ENCODE measurements around the gene KIFC1.

KIFC1 gene

DNA sequence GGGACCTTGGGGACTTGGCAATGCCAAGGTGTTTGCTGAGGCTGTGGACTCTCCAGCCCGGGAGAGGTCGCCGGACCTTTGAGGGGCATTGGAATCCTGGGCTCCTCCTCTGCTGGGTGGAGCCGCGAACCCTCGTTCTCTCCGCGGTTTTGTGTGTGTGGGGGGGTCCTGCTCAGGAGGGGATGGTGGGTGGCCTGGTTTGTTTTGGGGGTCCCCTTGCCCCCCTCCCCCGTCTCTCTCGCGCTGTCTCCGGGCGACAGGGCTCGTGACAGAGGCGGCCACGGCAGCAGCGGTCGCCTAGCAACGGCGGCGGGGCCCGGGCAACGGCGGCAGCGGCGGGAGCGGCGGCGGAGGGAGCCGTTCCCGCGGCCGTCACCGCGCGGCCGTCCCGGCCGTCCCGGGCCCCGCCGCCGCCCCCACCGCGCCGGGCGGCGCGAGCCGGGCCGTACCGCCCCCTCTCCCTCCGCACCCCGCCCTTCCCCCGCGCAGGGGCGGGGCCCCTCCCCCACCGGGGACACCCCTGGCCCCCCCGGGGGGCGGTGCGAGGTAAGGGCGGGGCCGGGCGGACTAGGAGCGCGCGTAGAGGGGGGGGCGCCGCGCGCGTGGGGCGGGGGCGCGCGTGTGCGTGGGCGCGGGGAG lies 36.1 kb downstream of the KIFC1 start:
- DNase-seq: no peak

DNA sequence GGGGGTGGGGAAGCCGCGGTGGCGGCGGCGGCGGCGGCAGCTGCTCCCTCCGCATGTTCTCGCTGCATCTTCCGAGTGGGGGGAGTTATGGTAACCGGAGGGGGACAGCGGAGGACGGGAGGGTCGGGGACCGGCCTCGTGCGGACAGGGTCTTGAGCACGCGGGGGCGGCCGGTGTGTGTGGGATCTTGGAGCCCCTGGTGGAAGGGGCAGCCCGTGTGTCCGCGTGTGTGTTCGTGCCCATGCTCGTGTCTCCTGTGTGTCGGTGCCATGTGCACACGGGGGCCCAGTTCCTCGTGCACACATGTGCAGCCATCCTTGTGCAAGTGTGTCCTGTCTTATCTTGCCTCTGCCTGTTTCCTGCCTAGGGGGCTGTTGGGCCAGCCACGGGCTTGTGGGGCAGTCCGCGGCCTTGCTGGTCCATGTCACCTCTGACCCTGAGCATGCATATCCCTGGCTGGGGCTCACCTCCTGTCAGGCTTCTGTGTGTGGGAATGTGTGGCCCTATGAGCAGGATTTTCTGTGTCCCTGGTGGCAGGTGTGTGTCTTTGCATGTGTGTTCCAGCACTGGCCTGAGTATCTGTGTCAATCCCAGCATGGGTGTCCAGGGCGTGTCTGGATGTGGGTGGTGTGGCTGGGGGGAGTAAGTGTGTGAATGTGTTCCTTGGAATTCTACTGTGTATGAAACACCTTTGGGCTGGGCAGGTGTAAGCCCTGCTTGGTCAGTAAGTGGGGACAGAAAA lies 36.8 kb downstream of the KIFC1 start:
- no peak for DNase-seq

DNA sequence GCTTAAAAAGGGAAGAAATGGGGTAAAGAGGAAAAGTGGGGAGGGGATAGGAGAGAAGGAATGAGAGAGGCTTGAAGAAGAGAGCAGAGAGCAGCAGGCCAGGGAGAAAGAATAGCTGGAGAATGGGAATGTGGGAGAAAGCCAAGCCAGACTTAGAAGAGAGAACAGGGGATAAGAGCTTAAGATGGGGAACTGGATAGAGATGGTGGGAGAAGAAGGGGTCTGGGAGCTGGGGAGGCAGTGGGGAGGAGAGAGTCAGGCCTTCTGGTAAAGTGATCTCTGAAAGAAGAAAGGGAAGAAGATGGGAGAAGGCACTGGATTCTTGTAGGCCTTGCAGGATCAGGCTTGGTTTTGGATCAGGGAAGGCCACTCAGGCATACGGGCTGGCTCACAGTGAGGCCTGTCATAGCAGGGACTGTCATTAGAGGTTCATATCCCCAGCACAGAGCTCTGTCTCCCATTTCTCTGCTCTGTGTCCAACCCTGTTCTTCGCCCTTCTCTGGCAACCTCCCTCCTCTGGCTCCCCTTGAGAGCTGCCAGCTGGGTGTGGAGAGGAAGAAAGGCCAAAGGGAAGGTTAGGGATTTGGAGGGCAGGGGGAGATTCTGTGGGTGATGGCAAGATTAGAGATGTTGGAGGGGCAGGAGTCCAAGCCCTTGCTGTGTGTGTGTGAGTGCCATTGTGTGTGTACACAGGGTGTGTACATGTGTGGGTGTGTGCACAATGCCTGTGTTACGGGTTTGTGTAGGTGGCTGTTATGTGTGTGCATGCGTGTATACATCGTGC lies 37.5 kb downstream of the KIFC1 start:
- DNase-seq: no peak

DNA sequence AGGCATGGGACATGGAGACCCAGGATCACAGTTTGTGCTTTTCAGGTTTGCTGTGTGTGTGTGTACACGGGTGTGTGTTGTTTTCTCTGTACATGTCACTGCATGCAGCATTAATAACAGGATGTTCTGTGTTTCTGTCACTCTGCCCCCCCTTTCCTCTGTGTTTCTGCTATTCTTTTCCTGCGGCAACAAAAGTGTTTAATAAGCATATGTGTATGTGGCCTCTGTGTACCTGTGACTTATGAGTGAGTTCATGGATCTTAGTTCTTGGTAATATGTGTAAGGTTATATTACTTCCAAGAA lies 38.1 kb downstream of the KIFC1 start:
- DNase-seq: no peak

DNA sequence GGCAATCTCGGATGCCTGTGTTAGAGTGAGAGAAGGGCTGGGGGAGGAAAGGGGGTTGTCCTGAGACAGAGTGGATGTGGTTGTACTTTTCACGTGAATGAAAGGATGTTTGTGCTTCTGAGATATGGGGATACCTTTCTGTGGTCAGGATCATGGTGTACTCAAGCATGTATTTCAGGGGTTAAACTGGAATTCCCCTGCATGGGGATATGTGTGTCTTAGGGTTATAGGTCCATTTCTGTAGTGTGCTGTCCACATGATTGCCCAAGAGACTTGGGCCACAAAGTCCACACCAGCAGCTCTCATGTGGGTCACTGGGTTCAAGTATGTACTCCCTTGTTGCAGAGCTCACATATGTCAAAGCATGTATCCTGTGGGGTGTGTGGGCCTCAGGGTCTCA lies 38.7 kb downstream of the KIFC1 start:
- DNase-seq: no peak

DNA sequence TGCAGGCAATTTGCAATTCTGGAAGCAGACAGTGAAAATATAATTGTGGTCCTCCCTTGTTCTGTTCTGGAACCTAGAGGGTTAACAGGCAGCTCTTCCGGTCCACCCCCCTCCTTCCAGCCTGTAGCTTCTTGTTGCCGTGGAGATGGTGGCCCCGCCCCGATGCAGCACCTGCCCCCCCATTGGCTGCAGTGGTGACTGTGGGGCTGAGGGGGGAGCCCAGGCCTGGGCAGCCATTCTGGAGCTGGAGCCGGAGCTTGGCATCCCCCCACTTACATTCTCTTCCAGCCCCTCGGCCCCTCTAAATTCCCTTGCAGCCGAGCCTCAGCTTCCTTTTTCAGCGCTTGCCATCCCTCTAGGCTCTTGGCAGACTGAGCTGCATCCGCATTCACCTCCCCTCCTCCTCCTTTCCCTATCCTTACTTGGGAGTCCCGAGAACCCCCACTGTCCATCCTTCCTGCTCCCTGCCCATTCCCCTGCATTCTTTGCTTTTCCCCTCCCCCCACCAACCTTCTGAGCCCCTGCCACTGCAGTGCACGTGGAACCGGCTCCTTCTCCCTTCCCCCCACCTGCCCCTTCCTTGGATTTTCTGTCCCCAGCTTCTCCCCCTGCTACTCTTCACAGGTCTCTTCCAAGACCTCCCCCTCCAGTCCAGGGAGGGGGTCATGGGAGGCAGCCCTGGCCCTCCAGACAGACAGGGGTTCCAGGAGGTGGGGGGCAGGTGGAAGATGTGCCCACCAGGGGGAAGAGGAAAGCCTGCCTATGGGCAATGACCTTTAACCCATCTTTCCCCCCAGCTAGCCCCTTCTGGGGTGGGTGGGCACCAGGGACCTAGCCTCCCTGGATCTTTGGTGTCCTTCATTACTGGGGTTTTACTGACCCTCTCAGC lies 39.6 kb downstream of the KIFC1 start:
- peak; percentile 60 for DNase-seq

DNA sequence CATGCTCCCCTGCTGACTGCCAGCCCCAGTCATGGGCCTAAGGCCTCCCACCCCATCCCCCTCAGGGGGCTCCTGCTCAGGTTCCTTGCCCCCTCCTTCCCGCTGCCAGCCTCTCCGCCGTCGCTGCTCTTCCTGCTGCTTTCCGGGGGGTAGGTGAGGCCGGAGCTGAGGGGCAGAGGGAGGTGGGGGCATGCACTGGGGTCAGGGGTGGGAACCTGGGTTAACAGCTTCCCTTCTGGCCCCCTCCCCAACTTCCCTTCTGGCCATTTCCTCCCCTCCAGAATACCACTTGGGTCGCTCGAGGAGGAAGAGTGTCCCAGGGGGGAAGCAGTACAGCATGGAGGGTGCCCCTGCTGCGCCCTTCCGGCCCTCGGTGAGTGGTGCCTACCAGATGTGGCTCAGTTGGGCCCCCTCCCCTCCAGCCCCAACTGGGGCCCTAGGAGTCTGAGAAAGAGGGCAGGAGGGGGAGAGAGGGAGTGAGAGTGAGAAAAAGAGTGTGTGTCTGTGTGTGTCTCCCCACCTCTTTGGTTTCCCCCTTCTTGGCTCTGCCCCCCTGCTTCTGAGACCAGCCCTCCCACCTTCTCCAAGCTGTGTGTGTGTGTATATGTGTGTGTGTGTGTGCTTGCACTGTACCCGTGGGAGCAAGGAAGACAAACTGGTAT lies 40.4 kb downstream of the KIFC1 start:
- DNase-seq: no peak

DNA sequence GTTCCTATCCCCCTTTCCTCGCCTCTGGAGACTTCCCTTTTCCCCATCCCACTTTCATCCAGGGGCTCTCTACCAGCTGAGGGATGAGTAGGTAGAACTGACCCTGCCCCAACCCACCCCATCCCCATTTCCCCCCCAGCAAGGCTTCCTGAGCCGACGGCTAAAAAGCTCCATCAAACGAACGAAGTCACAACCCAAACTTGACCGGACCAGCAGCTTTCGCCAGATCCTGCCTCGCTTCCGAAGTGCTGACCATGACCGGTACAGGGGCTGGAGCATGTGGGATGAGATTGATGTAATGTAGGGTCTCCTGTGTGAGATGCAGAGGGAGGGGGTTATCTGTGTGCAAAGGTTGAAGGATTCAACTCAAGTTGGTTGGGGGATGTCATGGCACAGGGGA lies 40.9 kb downstream of the KIFC1 start:
- DNase-seq: no peak

DNA sequence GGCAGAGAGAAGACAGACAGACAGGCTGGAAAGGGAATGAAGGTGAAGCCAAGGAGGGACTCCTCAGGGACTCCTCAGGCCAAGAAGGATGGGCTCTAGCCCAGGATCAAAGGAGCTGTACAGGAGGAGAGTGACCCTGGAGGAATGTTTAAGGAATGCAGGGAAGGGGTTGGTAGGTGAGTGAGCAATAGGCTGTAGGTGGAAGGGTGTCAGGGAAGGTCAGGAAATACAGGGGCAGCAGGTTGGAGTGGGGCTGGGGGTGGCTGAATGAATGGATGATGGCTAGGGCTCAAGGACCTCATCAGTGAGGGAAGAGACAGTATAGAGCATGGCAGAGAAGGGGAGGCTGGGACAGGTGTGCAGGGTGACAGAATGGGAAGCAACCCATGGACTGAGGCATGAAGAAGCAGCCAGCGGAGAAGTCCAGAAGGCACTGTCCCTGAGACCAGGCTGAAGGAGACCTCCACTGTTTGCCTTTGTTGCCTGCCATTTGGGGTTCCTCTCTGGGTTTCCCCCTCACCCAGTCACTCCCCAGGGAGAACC lies 41.4 kb downstream of the KIFC1 start:
- DNase-seq: no peak

DNA sequence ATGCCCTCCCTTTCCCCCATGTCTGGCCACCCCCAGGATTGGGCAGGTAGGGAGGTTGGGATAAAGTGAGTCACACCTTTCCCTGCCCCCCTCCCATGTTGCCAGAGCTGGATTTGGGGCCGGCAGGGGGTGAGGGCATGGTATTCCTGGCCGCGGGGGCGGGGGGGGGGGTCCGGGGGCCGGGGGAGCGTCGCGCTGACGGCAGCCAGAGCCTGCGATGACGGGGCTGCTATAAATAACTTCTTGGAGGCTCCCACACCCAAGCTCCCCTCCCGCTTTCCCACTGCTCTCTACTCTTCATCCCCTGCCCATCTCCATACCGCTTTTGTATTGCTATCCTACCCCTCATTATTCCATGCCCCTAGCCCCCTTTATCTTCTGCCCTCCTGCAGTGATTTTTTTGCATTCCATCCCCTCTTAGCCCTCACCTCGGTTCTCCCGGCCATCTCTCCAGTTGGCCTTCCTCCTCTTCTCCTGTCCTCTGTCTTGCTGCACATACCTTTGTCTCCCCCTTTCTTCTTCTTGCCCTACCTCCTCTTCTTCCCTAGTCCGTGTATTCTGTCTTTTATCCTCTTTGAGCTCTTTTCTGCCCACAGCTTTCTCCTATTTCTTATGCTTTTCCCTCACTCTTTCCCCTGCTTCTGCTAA lies 42.0 kb downstream of the KIFC1 start:
- no peak for DNase-seq

DNA sequence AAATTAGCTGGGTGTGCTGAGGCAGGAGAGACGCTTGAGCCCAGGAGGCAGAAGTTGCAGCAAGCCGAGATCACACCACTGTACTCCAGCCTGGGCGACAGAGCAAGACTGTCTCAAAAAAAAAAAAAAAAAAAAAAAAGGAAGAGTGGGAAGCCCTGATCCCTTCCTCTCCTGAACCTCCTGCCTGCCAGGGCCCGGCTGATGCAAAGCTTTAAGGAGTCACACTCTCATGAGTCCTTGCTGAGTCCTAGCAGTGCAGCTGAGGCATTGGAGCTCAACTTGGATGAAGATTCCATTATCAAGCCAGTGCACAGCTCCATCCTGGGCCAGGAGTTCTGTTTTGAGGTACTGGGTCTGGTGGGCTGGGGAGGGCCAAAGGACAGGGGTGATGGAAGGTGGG lies 43.3 kb downstream of the KIFC1 start:
- no peak for DNase-seq

DNA sequence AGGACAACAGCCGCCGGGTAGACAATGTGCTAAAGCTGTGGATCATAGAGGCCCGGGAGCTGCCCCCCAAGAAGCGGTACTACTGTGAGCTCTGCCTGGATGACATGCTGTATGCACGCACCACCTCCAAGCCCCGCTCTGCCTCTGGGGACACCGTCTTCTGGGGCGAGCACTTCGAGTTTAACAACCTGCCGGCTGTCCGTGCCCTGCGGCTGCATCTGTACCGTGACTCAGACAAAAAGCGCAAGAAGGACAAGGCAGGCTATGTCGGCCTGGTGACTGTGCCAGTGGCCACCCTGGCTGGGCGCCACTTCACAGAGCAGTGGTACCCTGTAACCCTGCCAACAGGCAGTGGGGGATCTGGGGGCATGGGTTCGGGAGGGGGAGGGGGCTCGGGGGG lies 46.0 kb downstream of the KIFC1 start:
- DNase-seq: no peak

DNA sequence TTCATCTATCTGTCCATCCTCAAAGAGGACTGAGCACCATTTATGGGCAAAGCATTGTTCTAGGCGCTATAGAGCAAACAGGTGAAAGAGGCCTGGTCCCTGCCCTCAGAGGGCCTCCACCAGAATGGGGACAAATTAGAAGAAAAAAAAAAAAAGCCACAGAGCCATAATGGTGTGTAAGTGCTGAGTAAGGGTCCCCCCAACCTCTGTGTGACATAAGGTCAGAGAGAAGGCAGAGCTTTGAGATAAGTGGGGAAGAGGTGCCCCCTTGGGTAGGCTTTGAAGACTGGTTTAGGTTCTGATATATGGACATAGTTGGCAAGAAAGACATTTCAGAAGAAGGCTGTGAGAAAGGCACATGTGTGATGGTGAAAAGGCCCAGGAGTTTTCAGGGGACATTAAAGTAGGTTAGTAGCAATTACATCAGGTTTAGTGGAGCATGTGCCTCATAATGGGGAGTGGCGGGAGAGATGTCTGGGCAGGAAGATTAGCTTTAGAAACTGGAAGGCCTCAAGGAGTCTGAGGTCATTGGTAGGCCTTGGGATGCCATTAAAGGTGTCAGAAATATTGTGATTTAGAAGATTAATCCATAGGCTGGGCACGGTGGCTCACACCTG lies 47.5 kb downstream of the KIFC1 start:
- DNase-seq: no peak

DNA sequence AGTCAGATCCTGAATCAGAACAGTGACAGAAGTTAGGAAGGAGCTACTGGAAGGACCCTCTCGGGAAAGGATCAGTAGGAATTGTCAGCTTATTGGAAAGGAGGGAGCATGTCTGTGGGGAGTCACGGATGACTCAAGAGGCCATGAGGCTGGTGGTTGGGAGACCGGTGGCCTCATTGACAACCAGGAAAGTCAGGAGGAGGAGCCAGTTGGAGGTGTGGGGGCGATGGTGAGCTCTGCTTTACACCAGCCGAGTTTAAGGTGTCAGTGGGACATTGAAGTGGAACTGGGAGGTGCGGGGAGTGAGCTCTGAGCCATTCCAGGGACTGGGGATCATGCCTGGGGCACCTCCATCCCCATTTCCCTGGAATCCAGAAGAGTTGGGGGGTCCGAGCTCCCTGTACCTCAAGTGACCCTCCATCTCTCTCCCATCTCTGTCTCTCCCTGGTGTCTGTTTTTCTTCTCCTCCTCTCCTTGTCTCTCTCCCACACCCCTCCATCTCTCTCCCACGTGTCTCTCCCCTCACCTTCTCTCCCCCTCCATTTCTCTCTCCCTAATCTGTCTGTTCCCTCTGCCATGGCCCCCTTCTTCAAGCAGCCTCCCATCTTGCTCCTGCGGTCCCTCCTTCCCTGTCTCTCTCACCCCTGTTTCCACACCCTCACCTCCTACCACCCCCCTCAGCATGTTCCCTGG lies 48.5 kb downstream of the KIFC1 start:
- DNase-seq: no peak

DNA sequence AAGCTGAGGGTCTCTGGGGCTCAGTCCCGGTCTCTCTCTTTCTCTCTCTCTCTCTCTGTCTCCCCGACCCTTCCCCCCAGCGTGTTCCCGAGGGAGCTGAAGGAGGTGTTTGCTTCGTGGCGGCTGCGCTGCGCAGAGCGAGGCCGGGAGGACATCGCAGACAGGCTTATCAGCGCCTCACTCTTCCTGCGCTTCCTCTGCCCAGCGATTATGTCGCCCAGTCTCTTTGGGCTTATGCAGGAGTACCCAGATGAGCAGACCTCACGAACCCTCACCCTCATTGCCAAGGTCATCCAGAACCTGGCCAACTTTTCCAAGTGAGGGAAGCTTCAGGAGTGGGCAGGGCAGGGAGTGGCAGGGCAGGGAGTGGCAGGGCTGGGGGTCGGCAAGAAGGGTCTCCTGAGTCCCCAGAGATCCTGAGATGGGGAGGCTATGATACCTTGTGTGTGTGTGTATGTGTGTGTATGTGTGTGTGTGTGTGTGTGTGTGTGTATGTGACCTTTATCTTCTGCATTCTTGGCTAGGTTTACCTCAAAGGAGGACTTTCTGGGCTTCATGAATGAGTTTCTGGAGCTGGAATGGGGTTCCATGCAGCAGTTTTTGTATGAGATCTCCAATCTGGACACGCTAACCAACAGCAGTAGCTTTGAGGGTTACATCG lies 49.2 kb downstream of the KIFC1 start:
- DNase-seq: no peak

DNA sequence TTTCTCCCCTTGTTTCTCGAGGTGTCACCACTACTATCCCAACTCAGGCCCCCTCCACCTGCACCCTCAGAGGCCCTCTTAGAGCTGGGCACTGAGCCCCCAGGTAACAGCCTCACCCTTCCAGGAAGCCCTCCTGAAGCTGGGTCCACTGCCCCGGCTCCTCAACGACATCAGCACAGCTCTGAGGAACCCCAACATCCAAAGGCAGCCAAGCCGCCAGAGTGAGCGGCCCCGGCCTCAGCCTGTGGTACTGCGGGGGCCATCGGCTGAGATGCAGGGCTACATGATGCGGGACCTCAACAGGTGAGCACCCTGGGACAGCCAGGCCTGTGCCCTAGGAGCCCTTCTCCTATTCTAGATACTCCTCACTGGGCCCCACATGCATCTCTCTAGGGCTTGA lies 49.8 kb downstream of the KIFC1 start:
- DNase-seq: no peak

DNA sequence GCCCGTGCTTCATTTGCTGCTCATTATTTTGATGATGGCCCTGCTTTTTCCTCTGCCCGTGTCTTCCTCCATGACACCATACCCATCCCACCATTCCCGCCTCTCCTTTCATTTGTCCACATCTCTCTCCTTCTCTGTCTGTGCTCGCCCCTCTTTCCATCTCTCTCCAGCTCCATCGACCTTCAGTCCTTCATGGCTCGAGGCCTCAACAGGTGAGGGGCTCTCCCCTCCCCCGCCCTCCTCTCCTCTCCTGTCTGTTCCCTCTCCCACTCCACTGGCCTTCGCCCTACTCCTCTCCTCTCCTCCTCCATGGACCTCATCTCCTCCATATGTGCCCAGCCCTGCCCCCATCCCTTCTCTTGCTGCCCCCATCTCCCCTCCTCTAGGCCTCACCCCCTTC lies 50.7 kb downstream of the KIFC1 start:
- DNase-seq: no peak

DNA sequence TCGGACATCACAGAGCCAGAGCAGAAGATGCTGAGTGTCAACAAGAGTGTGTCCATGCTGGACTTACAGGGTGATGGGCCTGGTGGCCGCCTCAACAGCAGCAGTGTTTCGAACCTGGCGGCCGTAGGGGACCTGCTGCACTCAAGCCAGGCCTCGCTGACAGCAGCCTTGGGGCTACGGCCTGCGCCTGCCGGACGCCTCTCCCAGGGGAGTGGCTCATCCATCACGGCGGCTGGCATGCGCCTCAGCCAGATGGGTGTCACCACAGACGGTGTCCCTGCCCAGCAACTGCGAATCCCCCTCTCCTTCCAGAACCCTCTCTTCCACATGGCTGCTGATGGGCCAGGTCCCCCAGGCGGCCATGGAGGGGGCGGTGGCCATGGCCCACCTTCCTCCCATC lies 51.4 kb downstream of the KIFC1 start:
- DNase-seq: no peak

DNA sequence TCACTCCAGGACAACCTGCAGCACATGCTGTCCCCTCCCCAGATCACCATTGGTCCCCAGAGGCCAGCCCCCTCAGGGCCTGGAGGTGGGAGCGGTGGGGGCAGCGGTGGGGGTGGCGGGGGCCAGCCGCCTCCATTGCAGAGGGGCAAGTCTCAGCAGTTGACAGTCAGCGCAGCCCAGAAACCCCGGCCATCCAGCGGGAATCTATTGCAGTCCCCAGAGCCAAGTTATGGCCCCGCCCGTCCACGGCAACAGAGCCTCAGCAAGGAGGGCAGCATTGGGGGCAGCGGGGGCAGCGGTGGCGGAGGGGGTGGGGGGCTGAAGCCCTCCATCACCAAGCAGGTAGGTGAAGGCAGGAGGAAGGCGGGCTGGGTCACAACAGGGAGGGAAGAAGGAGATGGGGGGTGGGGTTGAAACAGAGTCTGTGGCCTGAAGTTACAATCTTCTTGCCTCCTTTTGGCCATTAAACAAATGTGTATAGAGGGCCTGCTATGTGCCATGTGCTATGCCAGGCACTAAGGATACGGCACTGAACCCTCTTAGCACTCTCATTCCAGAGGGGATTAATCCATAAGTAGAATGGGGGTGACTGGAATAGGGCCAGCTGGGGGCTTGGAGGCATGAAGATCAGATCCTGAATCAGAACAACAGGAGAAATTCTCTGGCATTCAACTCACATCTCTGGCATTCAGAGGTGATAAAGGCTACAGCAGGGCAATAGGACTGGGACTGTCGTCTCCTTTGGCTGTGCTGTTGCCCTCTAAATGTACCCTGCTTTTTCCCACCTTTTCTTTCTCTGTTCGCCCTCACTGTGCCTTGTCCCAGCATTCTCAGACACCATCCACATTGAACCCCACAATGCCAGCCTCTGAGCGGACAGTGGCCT lies 52.2 kb downstream of the KIFC1 start:
- no peak for DNase-seq

Data from NCI-H748 treated with DMSO at 0.1 percent for 48 hours (cell line).